Measurements from ENCODE around the gene PCIF1.
"Not testable (repeated sequence)": the region's sequence is repeated elsewhere in the genome, so short reads cannot be mapped to it uniquely, and the experiment has no call there.

DNA sequence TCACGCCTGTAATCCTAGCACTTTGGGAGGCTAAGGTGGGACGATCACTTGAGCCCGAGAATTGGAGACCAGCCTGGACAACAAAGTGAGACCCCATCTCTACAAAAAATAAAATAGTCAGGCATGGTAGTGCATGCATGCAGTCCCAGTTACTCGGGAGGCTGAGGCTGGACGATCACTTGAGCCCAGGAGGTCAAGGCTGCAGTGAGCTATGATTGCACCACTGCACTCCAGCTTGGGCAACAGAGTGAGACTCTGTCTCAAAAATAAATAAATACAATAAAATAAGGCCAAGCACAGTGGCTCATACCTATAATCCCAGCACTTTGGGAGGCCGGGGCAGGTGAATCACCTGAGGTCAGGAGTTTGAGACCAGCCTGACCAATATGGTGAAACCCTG lies 33.2 kb upstream of the PCIF1 start:
- TF ChIP-seq, protein P1, sequence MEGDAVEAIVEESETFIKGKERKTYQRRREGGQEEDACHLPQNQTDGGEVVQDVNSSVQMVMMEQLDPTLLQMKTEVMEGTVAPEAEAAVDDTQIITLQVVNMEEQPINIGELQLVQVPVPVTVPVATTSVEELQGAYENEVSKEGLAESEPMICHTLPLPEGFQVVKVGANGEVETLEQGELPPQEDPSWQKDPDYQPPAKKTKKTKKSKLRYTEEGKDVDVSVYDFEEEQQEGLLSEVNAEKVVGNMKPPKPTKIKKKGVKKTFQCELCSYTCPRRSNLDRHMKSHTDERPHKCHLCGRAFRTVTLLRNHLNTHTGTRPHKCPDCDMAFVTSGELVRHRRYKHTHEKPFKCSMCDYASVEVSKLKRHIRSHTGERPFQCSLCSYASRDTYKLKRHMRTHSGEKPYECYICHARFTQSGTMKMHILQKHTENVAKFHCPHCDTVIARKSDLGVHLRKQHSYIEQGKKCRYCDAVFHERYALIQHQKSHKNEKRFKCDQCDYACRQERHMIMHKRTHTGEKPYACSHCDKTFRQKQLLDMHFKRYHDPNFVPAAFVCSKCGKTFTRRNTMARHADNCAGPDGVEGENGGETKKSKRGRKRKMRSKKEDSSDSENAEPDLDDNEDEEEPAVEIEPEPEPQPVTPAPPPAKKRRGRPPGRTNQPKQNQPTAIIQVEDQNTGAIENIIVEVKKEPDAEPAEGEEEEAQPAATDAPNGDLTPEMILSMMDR (conservative IDR thresholded peaks at IDR 0.05): not testable (repeated sequence)
- not testable (repeated sequence) for TF ChIP-seq EZH2 (IDR thresholded peaks at IDR 0.05; ENCODE audit: low read depth)
